Mesendoderm (in vitro differentiated cells): ENCODE results near the gene RPP38.

Experiments used
- DNase-seq: peaks from one replicate; pipeline ENCODE4 v3.0.0; 2013
- H2AK5ac ChIP-seq: 2 replicates; pipeline ENCODE4 v1.6.1; 2013; ENCODE audit warnings: low read length, inconsistent platforms
- H2BK120ac ChIP-seq: 2 replicates; pipeline ENCODE4 v1.6.1; 2013; ENCODE audit warnings: low read depth, mild to moderate bottlenecking, low read length, moderate library complexity, mixed read lengths
- H2BK15ac ChIP-seq: replicated peaks from 2 replicates; pipeline ENCODE4 v1.6.1; 2013; ENCODE audit warnings: low read depth, mild to moderate bottlenecking, moderate library complexity
- H2BK5ac ChIP-seq: 2 replicates; pipeline ENCODE4 v1.6.1; 2013; ENCODE audit warnings: low read length, inconsistent platforms
- H3K18ac ChIP-seq: 2 replicates; pipeline ENCODE4 v1.6.1; 2013; ENCODE audit warnings: mild to moderate bottlenecking, low read length, mixed read lengths
- H3K23ac ChIP-seq: one replicate; pipeline ENCODE4 v1.6.1; 2013; ENCODE audit warnings: low read length
- H3K27ac ChIP-seq: 2 replicates; pipeline ENCODE4 v1.5.1; 2013; ENCODE audit warnings: low read depth, mild to moderate bottlenecking, inconsistent platforms, low read length, moderate library complexity
- H3K27me3 ChIP-seq: 2 replicates; pipeline ENCODE4 v1.6.1; 2013; ENCODE audit warnings: low read length, control low read depth, mild to moderate bottlenecking, inconsistent platforms; ENCODE audit not compliant: insufficient read depth, poor library complexity
- H3K36me3 ChIP-seq: 2 replicates; pipeline ENCODE4 v1.6.1; 2013; ENCODE audit warnings: low read length, inconsistent platforms; ENCODE audit not compliant: control insufficient read depth, insufficient read depth
- H3K4ac ChIP-seq: one replicate; pipeline ENCODE4 v1.6.1; 2013; ENCODE audit warnings: low read depth, mild to moderate bottlenecking, low read length, moderate library complexity
- H3K4me1 ChIP-seq: 2 replicates; pipeline ENCODE4 v1.6.1; 2013; ENCODE audit warnings: low read depth, low read length, inconsistent platforms; ENCODE audit not compliant: control insufficient read depth
- H3K4me2 ChIP-seq: 2 replicates; pipeline ENCODE4 v1.6.1; 2013; ENCODE audit warnings: low read length
- H3K4me3 ChIP-seq: 2 replicates; pipeline ENCODE4 v1.5.1; 2013; ENCODE audit warnings: mild to moderate bottlenecking, low read length
- H3K56ac ChIP-seq: one replicate; pipeline ENCODE4 v1.6.1; 2013; ENCODE audit warnings: low read length
- H3K79me1 ChIP-seq: 2 replicates; pipeline ENCODE4 v1.6.1; 2013; ENCODE audit warnings: low read length, inconsistent platforms
- H3K79me2 ChIP-seq: 2 replicates; pipeline ENCODE4 v1.6.1; 2013; ENCODE audit warnings: mild to moderate bottlenecking, low read length; ENCODE audit not compliant: control insufficient read depth, insufficient read depth
- H3K9ac ChIP-seq: 2 replicates; pipeline ENCODE4 v1.6.1; 2013; ENCODE audit warnings: low read length, inconsistent platforms
- H4K5ac ChIP-seq: one replicate; pipeline ENCODE4 v1.6.1; 2013; ENCODE audit warnings: low read length
- H4K8ac ChIP-seq: one replicate; pipeline ENCODE4 v1.6.1; 2013; ENCODE audit warnings: low read depth, mild to moderate bottlenecking, control low read depth, low read length, moderate library complexity
- WGBS: extraction: QIAGEN DNeasy Blood & Tissue Kit; methylation state at CpG from one replicate; pipeline ENCODE4 v1.1.7; 2013; ENCODE audit warnings: low lambda C conversion rate, missing lambda C conversion rate; ENCODE audit not compliant: insufficient coverage; ENCODE audit errors: extremely low coverage; 5-methylcytosine and 5-hydroxymethylcytosine counted together

RPP38 gene

DNA sequence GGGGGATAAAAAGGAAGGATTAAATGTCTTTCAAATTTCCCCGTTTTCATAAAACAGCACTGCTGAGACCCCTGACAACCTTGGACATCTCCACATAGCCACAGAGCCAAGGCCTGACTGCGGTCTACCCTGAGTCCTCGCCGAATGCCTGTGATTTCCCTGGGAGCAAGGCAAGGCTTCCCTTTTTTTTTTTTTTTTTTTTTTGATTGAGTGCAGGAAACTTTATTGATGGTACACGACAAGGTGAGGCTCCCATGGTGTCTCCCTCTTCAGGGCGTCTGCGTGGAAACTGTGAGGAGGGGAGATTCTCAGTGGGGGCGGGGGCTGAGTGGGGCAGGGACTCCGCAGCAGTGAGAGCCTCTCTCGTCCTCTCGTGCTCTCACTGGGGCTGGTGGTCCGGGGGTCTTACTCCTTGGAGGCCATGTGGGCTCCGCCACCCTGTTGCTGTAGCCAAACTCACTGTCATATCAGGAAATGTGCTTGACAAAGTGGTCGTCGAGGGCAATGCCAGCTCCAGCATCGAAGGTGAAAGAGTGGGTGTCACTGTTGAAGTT is 4.2 kb upstream of the RPP38 start:
- no peak overlapping the region for H3K4ac ChIP-seq
- H3K18ac ChIP-seq, result no peak overlapping the region
- no peaks in the 10 kb centered on the region for H3K36me3 ChIP-seq
- H3K27me3 ChIP-seq, result no peaks in the 10 kb centered on the region
- H2BK120ac ChIP-seq, result no peak overlapping the region
- H3K56ac ChIP-seq, result no peak overlapping the region
- no peak overlapping the region for H3K4me3 ChIP-seq
- H3K23ac ChIP-seq, result no peak overlapping the region
- H2AK5ac ChIP-seq, result no peak overlapping the region
- H3K79me2 ChIP-seq, result peaks cover 4% of the 10 kb centered on the region
- H4K8ac ChIP-seq, result no peak overlapping the region
- no peak overlapping the region for H3K27ac ChIP-seq
- DNase-seq, result no peak
- no CpG with 5 or more reads among the region's 16 CpGs for WGBS
- H2BK15ac ChIP-seq, result no peak overlapping the region
- H2BK5ac ChIP-seq, result no peak overlapping the region
- H3K9ac ChIP-seq, result no peak overlapping the region
- peaks cover 1% of the 10 kb centered on the region for H3K79me1 ChIP-seq
- H3K4me1 ChIP-seq, result no peaks in the 10 kb centered on the region
- no peak overlapping the region for H4K5ac ChIP-seq
- no peak overlapping the region for H3K4me2 ChIP-seq

- no peak overlapping the region for H2BK15ac ChIP-seq
- no peak overlapping the region for H3K18ac ChIP-seq
- no peak overlapping the region for H2AK5ac ChIP-seq
- WGBS, result no CpG with 5 or more reads among the region's 11 CpGs
- H3K27me3 ChIP-seq, result no peaks in the 10 kb centered on the region
- H3K56ac ChIP-seq, result peak overlapping the region; percentile 81
- peak overlapping the region; percentile 52 for H3K4me3 ChIP-seq
- no peaks in the 10 kb centered on the region for H3K36me3 ChIP-seq
- peak overlapping the region; percentile 69 for H3K4me2 ChIP-seq
- no peaks in the 10 kb centered on the region for H3K4me1 ChIP-seq
- no peak overlapping the region for H3K23ac ChIP-seq
- H4K8ac ChIP-seq, result no peak overlapping the region
- H3K27ac ChIP-seq, result no peak overlapping the region
- H3K79me2 ChIP-seq, result peaks cover 28% of the 10 kb centered on the region
- no peak overlapping the region for H2BK5ac ChIP-seq
- H4K5ac ChIP-seq, result no peak overlapping the region
- H2BK120ac ChIP-seq, result no peak overlapping the region
- no peak overlapping the region for H3K4ac ChIP-seq
- H3K79me1 ChIP-seq, result peaks cover 8% of the 10 kb centered on the region
- DNase-seq, result no peak
- H3K9ac ChIP-seq, result peak overlapping the region; percentile 69
These were observed 519 bp upstream of the RPP38 start for GRCh38 chr10:15096661-15097010.

- H3K56ac ChIP-seq, result no peak overlapping the region
- H3K4me3 ChIP-seq, result no peak overlapping the region
- no peak for DNase-seq
- H2AK5ac ChIP-seq, result no peak overlapping the region
- H3K4me1 ChIP-seq, result no peaks in the 10 kb centered on the region
- H3K9ac ChIP-seq, result no peak overlapping the region
- no peaks in the 10 kb centered on the region for H3K27me3 ChIP-seq
- H3K79me2 ChIP-seq, result peaks cover 30% of the 10 kb centered on the region
- no peak overlapping the region for H3K18ac ChIP-seq
- no peak overlapping the region for H4K5ac ChIP-seq
- no peak overlapping the region for H4K8ac ChIP-seq
- H3K4me2 ChIP-seq, result no peak overlapping the region
- H3K79me1 ChIP-seq, result peaks cover 8% of the 10 kb centered on the region
- H2BK120ac ChIP-seq, result no peak overlapping the region
- H2BK15ac ChIP-seq, result no peak overlapping the region
- no peaks in the 10 kb centered on the region for H3K36me3 ChIP-seq
- H2BK5ac ChIP-seq, result no peak overlapping the region
- no peak overlapping the region for H3K23ac ChIP-seq
- no peak overlapping the region for H3K4ac ChIP-seq
- H3K27ac ChIP-seq, result no peak overlapping the region
- no CpG with 5 or more reads among the region's 4 CpGs for WGBS
These were observed 2.7 kb downstream of the RPP38 start for GRCh38 chr10:15099886-15100285.

GRCh38 chr10:15103513-15103912 is 6.4 kb downstream of the RPP38 start:
- Histone ChIP-seq H3K56ac (no peak overlapping the region), H3K18ac (no peak overlapping the region), H3K4ac (no peak overlapping the region), H3K79me2 (peaks cover 22% of the 10 kb centered on the region), H3K4me3 (no peak overlapping the region), H2BK5ac (no peak overlapping the region), H3K9ac (no peak overlapping the region), H4K8ac (no peak overlapping the region), H3K27ac (no peak overlapping the region), H3K4me2 (no peak overlapping the region), H3K79me1 (peaks cover 6% of the 10 kb centered on the region), H2BK15ac (no peak overlapping the region), H4K5ac (no peak overlapping the region), H3K36me3 (no peaks in the 10 kb centered on the region), H3K27me3 (no peaks in the 10 kb centered on the region), H3K23ac (no peak overlapping the region), H2BK120ac (no peak overlapping the region), H2AK5ac (no peak overlapping the region), H3K4me1 (no peaks in the 10 kb centered on the region)
- DNase-seq, result no peak
- WGBS, result no CpG with 5 or more reads among the region's 9 CpGs

DNA sequence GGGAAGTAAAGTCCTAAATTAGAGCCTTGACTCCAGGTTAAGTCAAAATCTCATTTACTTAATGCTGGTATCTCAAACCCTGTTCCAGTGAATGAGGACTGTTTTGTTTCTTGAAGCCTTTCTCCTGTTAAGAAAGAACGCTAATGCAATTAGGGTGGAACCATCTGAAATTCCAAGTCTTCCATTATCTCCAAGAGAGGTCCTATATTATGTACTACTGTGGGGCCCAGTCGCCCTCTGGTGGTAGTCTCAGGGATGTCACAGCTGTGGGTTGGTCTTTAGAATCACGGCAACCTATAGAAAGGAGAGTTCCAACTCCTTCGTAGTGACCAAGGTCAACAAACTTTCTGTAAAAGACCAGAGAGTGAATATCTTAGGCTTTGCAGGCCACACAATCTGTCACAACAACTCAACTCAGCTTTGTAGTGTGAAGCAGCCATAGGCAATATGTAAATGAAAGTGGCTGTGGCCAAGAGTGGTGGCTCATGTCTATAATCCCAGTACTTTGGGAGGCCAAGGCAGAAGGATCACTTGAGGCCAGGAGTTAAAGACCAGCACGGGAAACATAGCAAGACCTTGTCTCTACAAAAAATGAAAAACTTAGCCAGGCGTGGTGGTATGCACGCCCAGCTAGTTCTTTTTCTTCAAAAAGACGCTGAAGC is 9.3 kb downstream of the RPP38 start:
- Histone ChIP-seq H3K4ac (no peak overlapping the region), H3K79me2 (peaks cover 2% of the 10 kb centered on the region), H2BK5ac (no peak overlapping the region), H2BK15ac (no peak overlapping the region), H3K23ac (no peak overlapping the region), H4K5ac (no peak overlapping the region), H4K8ac (no peak overlapping the region), H3K27ac (no peak overlapping the region), H3K56ac (no peak overlapping the region), H3K4me1 (no peaks in the 10 kb centered on the region), H3K4me2 (no peak overlapping the region), H3K9ac (no peak overlapping the region), H3K27me3 (no peaks in the 10 kb centered on the region), H2AK5ac (no peak overlapping the region), H3K4me3 (no peak overlapping the region), H3K79me1 (no peaks in the 10 kb centered on the region), H3K36me3 (no peaks in the 10 kb centered on the region), H2BK120ac (no peak overlapping the region), H3K18ac (no peak overlapping the region)
- peak; percentile 86 for DNase-seq
- WGBS, result no CpG with 5 or more reads among the region's 8 CpGs

DNA sequence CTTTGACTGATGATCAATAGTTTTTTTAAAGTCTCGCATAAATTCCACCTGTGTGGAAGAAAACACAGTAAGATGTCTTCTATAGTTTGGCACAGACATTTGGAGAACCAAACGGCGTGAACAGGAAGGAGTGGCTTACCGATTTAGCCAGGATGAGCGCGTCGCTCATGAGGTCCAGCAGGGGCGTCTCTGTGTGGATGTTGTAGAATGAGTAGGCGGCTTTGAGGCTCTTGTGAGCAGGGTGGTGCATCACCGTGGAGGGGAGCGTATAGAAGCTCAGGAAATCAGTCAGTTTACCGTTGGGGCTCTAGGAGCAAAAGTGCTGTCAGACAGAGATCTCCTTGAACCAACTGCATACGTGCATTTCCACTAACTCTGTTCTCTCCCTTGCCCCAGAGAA is 15.5 kb downstream of the RPP38 start:
- H2AK5ac ChIP-seq, result no peak overlapping the region
- no peak overlapping the region for H3K9ac ChIP-seq
- H3K36me3 ChIP-seq, result peaks cover 1% of the 10 kb centered on the region
- no peaks in the 10 kb centered on the region for H3K4me1 ChIP-seq
- H2BK5ac ChIP-seq, result no peak overlapping the region
- no peak overlapping the region for H3K27ac ChIP-seq
- H3K18ac ChIP-seq, result no peak overlapping the region
- peak; percentile 63 for DNase-seq
- no CpG with 5 or more reads among the region's 13 CpGs for WGBS
- H3K23ac ChIP-seq, result no peak overlapping the region
- H2BK120ac ChIP-seq, result no peak overlapping the region
- H3K4me3 ChIP-seq, result no peak overlapping the region
- no peak overlapping the region for H3K56ac ChIP-seq
- H4K8ac ChIP-seq, result no peak overlapping the region
- no peaks in the 10 kb centered on the region for H3K79me2 ChIP-seq
- H3K27me3 ChIP-seq, result no peaks in the 10 kb centered on the region
- H3K4me2 ChIP-seq, result no peak overlapping the region
- no peak overlapping the region for H2BK15ac ChIP-seq
- no peak overlapping the region for H4K5ac ChIP-seq
- no peaks in the 10 kb centered on the region for H3K79me1 ChIP-seq
- no peak overlapping the region for H3K4ac ChIP-seq
